MV-4-11 (cell line): ENCODE measurements around the gene NEU2.

Source experiments
- DNase-seq: peaks from one replicate; lab custom pipeline; 2025; lab: John Stamatoyannopoulos, UW

NEU2 gene

GRCh38 chr2:233032551-233033320 lies at the start of gene NEU2:
TSS of gene NEU2 (plus strand) at chr2:233032672. CDS start at chr2:233032672, 0 bp downstream.
- no peak for DNase-seq

GRCh38 chr2:232982926-232983668 lies 49.4 kb upstream of the NEU2 start:
- DNase-seq, result no peak

- DNase-seq, result no peak
Measured at GRCh38 chr2:232983669-232984140, 48.8 kb upstream of the NEU2 start.

- DNase-seq, result peak; percentile 46
Measured at GRCh38 chr2:232984451-232985207, 47.8 kb upstream of the NEU2 start.

- no peak for DNase-seq
Measured at GRCh38 chr2:232986155-232986554, 46.3 kb upstream of the NEU2 start.

- no peak for DNase-seq
Measured at GRCh38 chr2:232993231-232993821, 39.1 kb upstream of the NEU2 start.

GRCh38 chr2:232994446-232994845 lies 38.0 kb upstream of the NEU2 start:
- no peak for DNase-seq

- DNase-seq, result no peak
Measured at GRCh38 chr2:232997749-232998665, 34.5 kb upstream of the NEU2 start.

GRCh38 chr2:232998666-232998985 lies 33.8 kb upstream of the NEU2 start:
- DNase-seq, result no peak

GRCh38 chr2:232999354-232999753 lies 33.1 kb upstream of the NEU2 start:
- no peak for DNase-seq

- DNase-seq, result no peak
Measured at GRCh38 chr2:233000886-233001750, 31.4 kb upstream of the NEU2 start.

GRCh38 chr2:233002829-233003657 lies 29.4 kb upstream of the NEU2 start:
- no peak for DNase-seq

GRCh38 chr2:233003658-233004555 lies 28.6 kb upstream of the NEU2 start:
- DNase-seq, result no peak

- no peak for DNase-seq
Measured at GRCh38 chr2:233005096-233005495, 27.4 kb upstream of the NEU2 start.

GRCh38 chr2:233006648-233007047 lies 25.8 kb upstream of the NEU2 start:
- DNase-seq, result no peak

GRCh38 chr2:233007270-233007669 lies 25.2 kb upstream of the NEU2 start:
- no peak for DNase-seq

- DNase-seq, result no peak
Measured at GRCh38 chr2:233007739-233008138, 24.7 kb upstream of the NEU2 start.

GRCh38 chr2:233009661-233010060 lies 22.8 kb upstream of the NEU2 start:
- DNase-seq, result no peak
